HCT116 (cell line): ENCODE measurements around the gene ZNF469.

Experiments used
- CEBPB ChIP-seq: IDR thresholded peaks from 2 replicates; pipeline ENCODE4 v1.6.1; 2012; ENCODE audit warnings: low read depth
- CTCF ChIP-seq, 3 experiments: fragments of 200-600 bp in 1 of 3; sonication (generic) in 1 of 3; IDR thresholded peaks in 2 of 3; conservative IDR thresholded peaks in 1 of 3; 2 replicates each; pipeline ENCODE4 v1.5.1; 2012 to 2017; ENCODE audit warnings: low read depth in 2 of 3, low read length in 2 of 3, antibody characterized with exemption in 1 of 3, borderline replicate concordance in 1 of 3, control low read depth in 1 of 3, mild to moderate bottlenecking in 1 of 3, mixed read lengths in 1 of 3, mixed run types in 1 of 3, moderate library complexity in 1 of 3; ENCODE audit not compliant: insufficient read depth in 1 of 3
- EZH2 ChIP-seq: fragments of 200-600 bp; sonication (generic); IDR thresholded peaks from 2 replicates; pipeline ENCODE4 v1.6.1; 2017; ENCODE audit warnings: antibody characterized with exemption, mixed run types
- POLR2AphosphoS5 ChIP-seq: IDR thresholded peaks from 2 replicates; pipeline ENCODE4 v1.6.1; 2011; ENCODE audit warnings: mild to moderate bottlenecking, low read depth, low read length, moderate library complexity
- REST ChIP-seq: IDR thresholded peaks from 2 replicates; pipeline ENCODE4 v1.6.1; 2012; ENCODE audit warnings: low read depth

GRCh38 chr16:88418869-88419268 lies 36.1 kb downstream of the ZNF469 start:
- TF ChIP-seq CTCF (IDR thresholded peaks at IDR 0.05 in 2 of 3, conservative IDR thresholded peaks at IDR 0.05 in 1 of 3; ENCODE audit: borderline replicate concordance in 1 of 3, insufficient read depth in 1 of 3, low read depth in 2 of 3, low read length in 2 of 3) (no peak), POLR2AphosphoS5 (no peak), REST (no peak), EZH2 (no peak), CEBPB (no peak)
